IMR-90 (cell line): Measurements from ENCODE around the gene PTGS2. TPM values are rescaled to one million over a fixed set of nuclear protein-coding genes. Genes with fewer than 3 reads are reported as not detected.

Experiments used
- ATAC-seq: fragments of 200-7000 bp; cut with Tn5 transposase; 2 replicates; pipeline ENCODE4 v1.9.1; 2020; ENCODE audit warnings: low read depth, mild to moderate bottlenecking, moderate library complexity
- BruUV-seq: library from RNA; stranded (reverse); fragments of 400-500 nt; replicated peaks from 2 replicates; lab custom pipeline; 2021; lab: Mats Ljungman, UMichigan
- CTCF ChIA-PET: fragments of 300-600 bp; formaldehyde crosslinking; extraction: SDS; loops from one replicate; lab custom pipeline; 2021; ENCODE audit warnings: antibody characterized with exemption; lab: Yijun Ruan, JAX
- POLR2A ChIA-PET: fragments of 300-600 bp; sonication (Branson Sonifier 250); formaldehyde crosslinking; loops from one replicate; lab custom pipeline; 2022; ENCODE audit warnings: antibody characterized with exemption; ENCODE audit not compliant: unreplicated experiment; lab: Charles Lee
- DNase-seq: peaks from one replicate; pipeline ENCODE4 v3.0.0; 2013
- H2AFZ ChIP-seq: replicated peaks from 2 replicates; pipeline ENCODE3; 2013; ENCODE audit warnings: low read length, mild to moderate bottlenecking; ENCODE audit not compliant: poor library complexity
- H2AK5ac ChIP-seq: 2 replicates; pipeline ENCODE4 v1.6.1; 2013; ENCODE audit warnings: low read depth, low read length, inconsistent platforms
- H2AK9ac ChIP-seq: replicated peaks from 2 replicates; pipeline ENCODE3; 2013; ENCODE audit warnings: mild to moderate bottlenecking, low read depth, low read length, moderate library complexity; ENCODE audit not compliant: poor library complexity
- H2BK120ac ChIP-seq: 2 replicates; pipeline ENCODE4 v1.6.1; 2013; ENCODE audit warnings: low read depth, low read length, inconsistent platforms
- H2BK15ac ChIP-seq: 3 replicates; pipeline ENCODE4 v1.6.1; 2013; ENCODE audit warnings: low read depth, low read length, inconsistent platforms
- H2BK20ac ChIP-seq: 2 replicates; pipeline ENCODE4 v1.6.1; 2013; ENCODE audit warnings: low read depth, mild to moderate bottlenecking, inconsistent platforms, low read length, moderate library complexity
- H2BK5ac ChIP-seq: 2 replicates; pipeline ENCODE4 v1.6.1; 2013; ENCODE audit warnings: mild to moderate bottlenecking, low read depth, low read length, inconsistent platforms; ENCODE audit not compliant: poor library complexity, severe bottlenecking
- H3K14ac ChIP-seq: replicated peaks from 2 replicates; pipeline ENCODE4 v1.6.1; 2013; ENCODE audit warnings: low read depth, low read length, inconsistent platforms
- H3K18ac ChIP-seq: 2 replicates; pipeline ENCODE4 v1.6.1; 2013; ENCODE audit warnings: low read depth, low read length, control low read depth
- H3K23ac ChIP-seq: 2 replicates; pipeline ENCODE4 v1.6.1; 2013; ENCODE audit warnings: low read depth, low read length, inconsistent platforms
- H3K27ac ChIP-seq: 2 replicates; pipeline ENCODE4 v1.5.1; 2013; ENCODE audit warnings: mild to moderate bottlenecking, control low read depth, low read length; ENCODE audit not compliant: insufficient read depth
- H3K27me3 ChIP-seq: 2 replicates; pipeline ENCODE4 v1.6.1; 2013; ENCODE audit warnings: low read length; ENCODE audit not compliant: control insufficient read depth, insufficient read depth
- H3K36me3 ChIP-seq: 2 replicates; pipeline ENCODE4 v1.6.1; 2013; ENCODE audit warnings: low read length, mixed read lengths; ENCODE audit not compliant: control insufficient read depth, insufficient read depth
- H3K4ac ChIP-seq: 2 replicates; pipeline ENCODE4 v1.6.1; 2013; ENCODE audit warnings: low read depth, low read length, inconsistent platforms
- H3K4me1 ChIP-seq: 2 replicates; pipeline ENCODE4 v1.6.1; 2013; ENCODE audit warnings: low read length, mixed read lengths; ENCODE audit not compliant: control insufficient read depth, insufficient read depth
- H3K4me2 ChIP-seq: 2 replicates; pipeline ENCODE4 v1.6.1; 2013; ENCODE audit warnings: low read depth, mild to moderate bottlenecking, control low read depth, low read length, moderate library complexity
- H3K4me3 ChIP-seq: 2 replicates; pipeline ENCODE4 v1.5.1; 2013; ENCODE audit warnings: low read depth, mild to moderate bottlenecking, control low read depth, low read length, moderate library complexity; ENCODE audit not compliant: insufficient read depth
- H3K56ac ChIP-seq: 2 replicates; pipeline ENCODE4 v1.6.1; 2013; ENCODE audit warnings: low read length, inconsistent platforms; ENCODE audit not compliant: insufficient read depth; ENCODE audit errors: extremely low read depth
- H3K79me1 ChIP-seq, 2 experiments: 2 replicates each; pipeline ENCODE4 v1.6.1; 2013; ENCODE audit warnings: low read length in 2 of 2, inconsistent platforms in 1 of 2, low read depth in 1 of 2
- H3K9ac ChIP-seq: 2 replicates; pipeline ENCODE4 v1.6.1; 2013; ENCODE audit warnings: low read depth, low read length, control low read depth
- H3K9me1 ChIP-seq: 2 replicates; pipeline ENCODE4 v1.6.1; 2013; ENCODE audit warnings: low read length, inconsistent platforms; ENCODE audit not compliant: insufficient read depth
- H3K9me3 ChIP-seq: 2 replicates; pipeline ENCODE4 v1.6.1; 2013; ENCODE audit warnings: low read length; ENCODE audit not compliant: control insufficient read depth, insufficient read depth
- H4K20me1 ChIP-seq: 2 replicates; pipeline ENCODE4 v1.6.1; 2013; ENCODE audit warnings: low read length, inconsistent platforms; ENCODE audit not compliant: insufficient read depth
- H4K5ac ChIP-seq: 2 replicates; pipeline ENCODE4 v1.6.1; 2013; ENCODE audit warnings: mild to moderate bottlenecking, low read depth, low read length, control low read depth
- H4K8ac ChIP-seq, 2 experiments: 2 replicates each; pipeline ENCODE4 v1.6.1; 2013; ENCODE audit warnings: low read depth in 2 of 2, low read length in 2 of 2, control low read depth in 1 of 2, inconsistent platforms in 1 of 2
- H4K91ac ChIP-seq: 2 replicates; pipeline ENCODE4 v1.6.1; 2013; ENCODE audit warnings: low read depth, low read length, inconsistent platforms; ENCODE audit not compliant: insufficient read depth
- BHLHE40 ChIP-seq: fragments of 150-350 bp; IDR thresholded peaks from 2 replicates; pipeline ENCODE4 v1.6.1; 2016; ENCODE audit warnings: mild to moderate bottlenecking, low read depth, low read length
- CEBPB ChIP-seq: IDR thresholded peaks from 2 replicates; pipeline ENCODE4 v1.6.1; 2012; ENCODE audit warnings: low read depth, low read length, improper control_type of control experiment
- CHD1 ChIP-seq: IDR thresholded peaks from 2 replicates; pipeline ENCODE4 v1.6.1; 2012; ENCODE audit warnings: low read depth, low read length, improper control_type of control experiment
- FOS ChIP-seq: fragments of 150-350 bp; IDR thresholded peaks from 2 replicates; pipeline ENCODE4 v1.6.1; 2016; ENCODE audit warnings: low read depth, low read length
- MAFK ChIP-seq: IDR thresholded peaks from 2 replicates; pipeline ENCODE4 v1.6.1; 2012; ENCODE audit warnings: low read depth, low read length, improper control_type of control experiment
- MAZ ChIP-seq: IDR thresholded peaks from 2 replicates; pipeline ENCODE4 v1.6.1; 2012; ENCODE audit warnings: low read depth, mild to moderate bottlenecking, low read length, improper control_type of control experiment, moderate library complexity, borderline replicate concordance
- MXI1 ChIP-seq: IDR thresholded peaks from 2 replicates; pipeline ENCODE4 v1.6.1; 2012; ENCODE audit warnings: low read depth, mild to moderate bottlenecking, low read length, moderate library complexity, borderline replicate concordance
- NFE2L2 ChIP-seq: fragments of 150-350 bp; IDR thresholded peaks from 2 replicates; pipeline ENCODE4 v1.6.1; 2016; ENCODE audit warnings: low read depth, mild to moderate bottlenecking, low read length
- POLR2A ChIP-seq: IDR thresholded peaks from 2 replicates; pipeline ENCODE4 v1.6.1; 2012; ENCODE audit warnings: mild to moderate bottlenecking, low read depth, low read length
- RAD21 ChIP-seq: IDR thresholded peaks from 2 replicates; pipeline ENCODE4 v1.6.1; 2012; ENCODE audit warnings: low read length, improper control_type of control experiment
- RCOR1 ChIP-seq: IDR thresholded peaks from 2 replicates; pipeline ENCODE4 v1.6.1; 2012; ENCODE audit warnings: mild to moderate bottlenecking, low read length, improper control_type of control experiment; ENCODE audit not compliant: insufficient replicate concordance
- RFX5 ChIP-seq: IDR thresholded peaks from 2 replicates; pipeline ENCODE4 v1.8.0; 2012; ENCODE audit warnings: low read depth, mild to moderate bottlenecking, low read length, moderate library complexity
- SMC3 ChIP-seq: fragments of 150-350 bp; IDR thresholded peaks from 2 replicates; pipeline ENCODE4 v1.6.1; 2016; ENCODE audit warnings: low read depth, mild to moderate bottlenecking, antibody characterized with exemption, low read length, moderate library complexity
- WGBS, 2 experiments: methylation state at CpG; one replicate each; pipeline versions ENCODE4 v1.1.5 to v1.1.7; 2013; ENCODE audit warnings: missing lambda C conversion rate in 2 of 2; ENCODE audit not compliant: insufficient read length in 1 of 2; ENCODE audit errors: extremely low coverage in 2 of 2; 5-methylcytosine and 5-hydroxymethylcytosine counted together
- dilution Hi-C: fragments of 300-500 bp; cut with HindIII; formaldehyde crosslinking; loops from one replicate; pipeline ENCODE4 v1.14.3; 2018; ENCODE audit warnings: low sequenced_read_pairs; ENCODE audit not compliant: unreplicated experiment
- in situ Hi-C: fragments of 300-500 bp; cut with MboI; formaldehyde crosslinking; loops from 3 replicates; pipeline ENCODE4 v1.14.3; 2019; ENCODE audit warnings: low sequenced_read_pairs, inconsistent platforms, mixed read lengths
- intact Hi-C: fragments of 100-400 bp; cut with micrococcal nuclease; formaldehyde crosslinking; loops from 2 replicates; pipeline ENCODE4 v1.10.0; 2022
- polyA plus RNA-seq, 3 experiments: library from polyadenylated mRNA; depleted of rRNA; stranded (reverse); fragments of >200 nt; gene quantifications; 2 replicates each; pipeline ENCODE4 v1.2.3, GENCODE V29; 2012; ENCODE audit warnings: low replicate concordance in 1 of 3
- total RNA-seq: library from RNA; depleted of rRNA; stranded (reverse); fragments of >200 nt; gene quantifications from 2 replicates; pipeline ENCODE4 v1.2.3, GENCODE V29; 2012
- TF ChIP-seq, protein P1 (sequence below): fragments of 150-350 bp; IDR thresholded peaks from 2 replicates; pipeline ENCODE4 v1.6.1; 2016; ENCODE audit warnings: low read depth, mild to moderate bottlenecking, low read length, moderate library complexity, borderline replicate concordance
- TF ChIP-seq, protein P2 (sequence below): conservative IDR thresholded peaks from 2 replicates; pipeline ENCODE4 v1.5.1; 2012; ENCODE audit warnings: mild to moderate bottlenecking, low read depth, low read length, improper control_type of control experiment
- TF ChIP-seq, protein P3 (sequence below): fragments of 150-350 bp; IDR thresholded peaks from 2 replicates; pipeline ENCODE4 v1.6.1; 2017; ENCODE audit warnings: mild to moderate bottlenecking, antibody characterized with exemption, low read length, low read depth

PTGS2 gene
- total and polyA plus RNA-seq, 2 of the 4 experiments (the other 2 are of a cell fraction) = 3.4 to 4.8 TPM

DNA sequence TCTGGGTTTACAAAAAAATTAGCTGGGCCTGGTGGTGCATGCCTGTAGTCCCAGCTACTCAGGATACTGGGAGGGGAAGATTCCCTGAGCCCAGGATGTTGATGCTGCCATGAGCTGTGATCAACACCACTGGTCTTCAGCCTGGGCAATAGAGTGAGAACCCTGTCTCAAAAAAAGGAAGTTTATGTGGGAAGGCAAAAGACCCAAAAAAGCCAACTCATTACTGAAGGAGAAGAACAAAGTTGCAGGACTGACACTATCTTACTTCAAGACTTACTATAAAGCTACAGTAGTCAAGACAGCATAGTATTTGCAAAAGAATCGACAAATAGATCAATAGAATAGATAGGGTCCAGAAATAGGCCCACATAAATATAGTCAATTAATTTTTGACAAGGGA lies 9.2 kb upstream of the PTGS2 start:
- peaks cover 2% of the 10 kb centered on the region; the same call in 1 of the 2 replicates for H3K9me3 ChIP-seq
- H3K4me1 ChIP-seq = no peaks in the 10 kb centered on the region
- H3K56ac ChIP-seq = no peak overlapping the region
- ChIA-PET CTCF (no interaction called here), POLR2A (no interaction called here)
- H3K27me3 ChIP-seq = no peaks in the 10 kb centered on the region
- H3K9ac ChIP-seq = no peak overlapping the region
- H3K36me3 ChIP-seq = no peaks in the 10 kb centered on the region
- H2AK5ac ChIP-seq = no peak overlapping the region
- no peak overlapping the region for H3K18ac ChIP-seq
- no peak overlapping the region for H3K4me3 ChIP-seq
- intact Hi-C loops = no loop called here
- H3K4me2 ChIP-seq = no peak overlapping the region
- H2BK120ac ChIP-seq = no peak overlapping the region
- H3K4ac ChIP-seq = no peak overlapping the region
- no peak overlapping the region for H3K27ac ChIP-seq
- ATAC-seq = no peak
- no peak for TF ChIP-seq CHD1
- no peak for TF ChIP-seq CEBPB
- no peak for TF ChIP-seq NFE2L2
- TF ChIP-seq MAZ = no peak
- TF ChIP-seq, protein P1, sequence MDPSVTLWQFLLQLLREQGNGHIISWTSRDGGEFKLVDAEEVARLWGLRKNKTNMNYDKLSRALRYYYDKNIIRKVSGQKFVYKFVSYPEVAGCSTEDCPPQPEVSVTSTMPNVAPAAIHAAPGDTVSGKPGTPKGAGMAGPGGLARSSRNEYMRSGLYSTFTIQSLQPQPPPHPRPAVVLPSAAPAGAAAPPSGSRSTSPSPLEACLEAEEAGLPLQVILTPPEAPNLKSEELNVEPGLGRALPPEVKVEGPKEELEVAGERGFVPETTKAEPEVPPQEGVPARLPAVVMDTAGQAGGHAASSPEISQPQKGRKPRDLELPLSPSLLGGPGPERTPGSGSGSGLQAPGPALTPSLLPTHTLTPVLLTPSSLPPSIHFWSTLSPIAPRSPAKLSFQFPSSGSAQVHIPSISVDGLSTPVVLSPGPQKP = no peak
- TF ChIP-seq BHLHE40 = no peak
- no peak for TF ChIP-seq RCOR1
- no peak for TF ChIP-seq SMC3
- TF ChIP-seq RAD21 = no peak
- no peak for TF ChIP-seq MXI1
- TF ChIP-seq FOS = no peak
- TF ChIP-seq, protein P2, sequence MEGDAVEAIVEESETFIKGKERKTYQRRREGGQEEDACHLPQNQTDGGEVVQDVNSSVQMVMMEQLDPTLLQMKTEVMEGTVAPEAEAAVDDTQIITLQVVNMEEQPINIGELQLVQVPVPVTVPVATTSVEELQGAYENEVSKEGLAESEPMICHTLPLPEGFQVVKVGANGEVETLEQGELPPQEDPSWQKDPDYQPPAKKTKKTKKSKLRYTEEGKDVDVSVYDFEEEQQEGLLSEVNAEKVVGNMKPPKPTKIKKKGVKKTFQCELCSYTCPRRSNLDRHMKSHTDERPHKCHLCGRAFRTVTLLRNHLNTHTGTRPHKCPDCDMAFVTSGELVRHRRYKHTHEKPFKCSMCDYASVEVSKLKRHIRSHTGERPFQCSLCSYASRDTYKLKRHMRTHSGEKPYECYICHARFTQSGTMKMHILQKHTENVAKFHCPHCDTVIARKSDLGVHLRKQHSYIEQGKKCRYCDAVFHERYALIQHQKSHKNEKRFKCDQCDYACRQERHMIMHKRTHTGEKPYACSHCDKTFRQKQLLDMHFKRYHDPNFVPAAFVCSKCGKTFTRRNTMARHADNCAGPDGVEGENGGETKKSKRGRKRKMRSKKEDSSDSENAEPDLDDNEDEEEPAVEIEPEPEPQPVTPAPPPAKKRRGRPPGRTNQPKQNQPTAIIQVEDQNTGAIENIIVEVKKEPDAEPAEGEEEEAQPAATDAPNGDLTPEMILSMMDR = no peak
- no peak for TF ChIP-seq RFX5
- TF ChIP-seq POLR2A = no peak
- TF ChIP-seq, protein P3, sequence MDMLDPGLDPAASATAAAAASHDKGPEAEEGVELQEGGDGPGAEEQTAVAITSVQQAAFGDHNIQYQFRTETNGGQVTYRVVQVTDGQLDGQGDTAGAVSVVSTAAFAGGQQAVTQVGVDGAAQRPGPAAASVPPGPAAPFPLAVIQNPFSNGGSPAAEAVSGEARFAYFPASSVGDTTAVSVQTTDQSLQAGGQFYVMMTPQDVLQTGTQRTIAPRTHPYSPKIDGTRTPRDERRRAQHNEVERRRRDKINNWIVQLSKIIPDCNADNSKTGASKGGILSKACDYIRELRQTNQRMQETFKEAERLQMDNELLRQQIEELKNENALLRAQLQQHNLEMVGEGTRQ = no peak
- no peak for TF ChIP-seq MAFK
- H3K23ac ChIP-seq = no peak overlapping the region
- no peak overlapping the region for H2AFZ ChIP-seq
- DNase-seq = no peak
- no peak overlapping the region for H2BK15ac ChIP-seq
- H3K14ac ChIP-seq = no peak overlapping the region
- no peak overlapping the region for H2AK9ac ChIP-seq
- no TSS peak for BruUV-seq
- no peak overlapping the region for H4K5ac ChIP-seq
- H2BK5ac ChIP-seq = no peak overlapping the region
- H3K9me1 ChIP-seq = no peaks in the 10 kb centered on the region
- H4K20me1 ChIP-seq = no peaks in the 10 kb centered on the region
- no peak overlapping the region for H4K91ac ChIP-seq
- H3K79me1 ChIP-seq = no peaks in the 10 kb centered on the region
- H4K8ac ChIP-seq = no peak overlapping the region
- H2BK20ac ChIP-seq = no peak overlapping the region
- in situ Hi-C loops = loop anchor here (10.0 kb wide), 1 partner anchor 295 kb away; no protein-coding TSS in a partner anchor
- dilution Hi-C loops = no loop called here
- WGBS, 2 experiments = no CpG with 5 or more reads among the region's 1 CpG
